GM12874 (cell line): ENCODE data around the gene VCL.

ENCODE experiments used
- TF ChIP-seq, protein P1 (sequence below): IDR thresholded peaks from 2 replicates; pipeline ENCODE4 v1.5.1; 2011; ENCODE audit warnings: low read depth, mild to moderate bottlenecking, control low read depth, low read length, moderate library complexity; ENCODE audit not compliant: insufficient read depth

VCL gene

DNA sequence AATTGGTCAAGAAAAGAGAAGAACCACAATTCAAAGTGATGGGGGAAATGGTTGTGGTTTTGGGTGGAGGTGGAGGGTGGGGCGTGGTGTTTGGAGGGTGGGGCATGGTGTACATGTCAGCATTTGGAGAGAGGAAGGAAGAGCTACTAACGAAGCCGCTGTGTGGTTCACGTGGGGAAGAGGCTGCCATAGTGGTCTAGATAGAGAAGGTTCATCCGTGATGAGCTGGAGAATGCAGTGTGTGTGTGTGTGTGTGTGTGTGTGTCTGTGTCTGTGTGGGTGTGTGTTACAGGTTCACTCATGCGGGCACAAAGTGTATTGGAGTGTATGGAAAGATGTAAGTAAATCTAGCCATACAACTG, 6.1 kb upstream of the VCL start:
- TF ChIP-seq, protein P1, sequence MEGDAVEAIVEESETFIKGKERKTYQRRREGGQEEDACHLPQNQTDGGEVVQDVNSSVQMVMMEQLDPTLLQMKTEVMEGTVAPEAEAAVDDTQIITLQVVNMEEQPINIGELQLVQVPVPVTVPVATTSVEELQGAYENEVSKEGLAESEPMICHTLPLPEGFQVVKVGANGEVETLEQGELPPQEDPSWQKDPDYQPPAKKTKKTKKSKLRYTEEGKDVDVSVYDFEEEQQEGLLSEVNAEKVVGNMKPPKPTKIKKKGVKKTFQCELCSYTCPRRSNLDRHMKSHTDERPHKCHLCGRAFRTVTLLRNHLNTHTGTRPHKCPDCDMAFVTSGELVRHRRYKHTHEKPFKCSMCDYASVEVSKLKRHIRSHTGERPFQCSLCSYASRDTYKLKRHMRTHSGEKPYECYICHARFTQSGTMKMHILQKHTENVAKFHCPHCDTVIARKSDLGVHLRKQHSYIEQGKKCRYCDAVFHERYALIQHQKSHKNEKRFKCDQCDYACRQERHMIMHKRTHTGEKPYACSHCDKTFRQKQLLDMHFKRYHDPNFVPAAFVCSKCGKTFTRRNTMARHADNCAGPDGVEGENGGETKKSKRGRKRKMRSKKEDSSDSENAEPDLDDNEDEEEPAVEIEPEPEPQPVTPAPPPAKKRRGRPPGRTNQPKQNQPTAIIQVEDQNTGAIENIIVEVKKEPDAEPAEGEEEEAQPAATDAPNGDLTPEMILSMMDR = no peak

DNA sequence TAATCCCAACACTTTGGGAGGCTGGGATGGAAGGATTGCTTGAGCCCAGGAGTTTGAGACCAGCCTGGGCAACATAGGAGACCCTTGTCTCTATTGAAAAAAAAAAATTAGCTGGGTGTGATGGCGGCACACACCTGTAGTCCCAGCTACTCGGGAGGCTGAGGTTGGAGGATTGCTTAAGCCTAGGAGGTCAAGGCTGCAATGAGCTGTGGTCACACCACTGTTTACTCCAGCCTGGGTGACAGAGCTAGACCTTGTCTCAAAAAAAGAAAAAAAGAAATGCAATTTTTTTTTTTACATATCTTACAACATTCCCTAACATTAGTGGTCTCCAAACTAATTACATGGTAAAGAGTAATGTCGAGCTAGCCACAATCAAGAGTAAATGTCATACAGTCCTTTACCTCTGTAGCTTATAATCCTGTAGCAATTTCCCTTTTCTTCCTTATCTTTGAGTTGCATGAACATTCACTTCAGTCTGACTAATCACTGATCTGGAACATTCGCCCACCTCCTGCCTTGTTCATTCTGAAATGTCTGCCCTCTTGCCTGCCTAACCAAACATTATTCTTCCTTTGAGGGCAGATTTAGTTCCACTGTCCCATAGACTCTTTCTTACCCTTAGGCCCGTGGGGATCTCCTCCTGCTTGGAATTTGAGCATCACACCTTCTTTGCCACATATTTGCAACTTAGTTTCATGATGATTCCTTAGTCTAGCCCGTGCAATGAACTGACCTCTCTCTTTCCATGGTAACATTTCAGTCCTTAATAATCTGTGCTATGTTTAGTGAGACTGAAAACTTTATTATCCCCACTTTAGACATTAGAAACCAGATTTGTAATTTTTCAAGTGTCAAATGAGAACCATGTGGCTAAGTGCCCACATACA, 4.8 kb upstream of the VCL start:
- TF ChIP-seq, protein P1 = no peak

DNA sequence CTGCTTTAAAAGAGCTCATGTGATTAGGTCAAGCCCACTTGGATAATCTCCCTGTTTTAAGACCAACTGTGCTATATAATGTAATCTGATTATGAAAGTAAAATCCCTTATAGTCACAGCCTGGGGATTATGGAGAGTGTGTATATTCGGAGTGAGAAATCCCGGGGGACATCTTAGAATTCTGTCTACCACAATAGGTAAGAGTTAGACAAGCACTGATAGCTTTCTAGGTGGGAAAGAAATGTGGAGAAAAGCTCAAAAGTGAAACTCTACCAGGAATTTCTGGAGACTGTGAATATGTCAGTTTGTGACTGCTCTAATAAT, 2.9 kb upstream of the VCL start:
- TF ChIP-seq, protein P1 = no peak

DNA sequence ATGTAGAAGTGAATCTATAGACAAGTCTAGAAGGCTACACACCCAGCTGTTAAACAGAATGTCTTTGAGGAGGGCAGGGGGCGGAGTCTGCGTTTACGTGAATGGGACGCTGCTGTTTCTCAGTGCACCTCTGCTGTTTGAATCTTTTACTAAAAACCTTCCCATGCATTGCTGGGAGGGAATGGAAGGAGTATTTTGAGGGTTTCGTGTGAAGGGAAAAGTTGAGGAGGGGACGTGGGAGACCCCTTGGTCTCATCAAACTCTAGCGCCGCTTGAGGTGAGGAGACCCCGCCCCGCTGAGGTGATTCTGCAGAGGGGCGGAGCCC, 492 bp upstream of the VCL start:
- TF ChIP-seq, protein P1 = no peak

DNA sequence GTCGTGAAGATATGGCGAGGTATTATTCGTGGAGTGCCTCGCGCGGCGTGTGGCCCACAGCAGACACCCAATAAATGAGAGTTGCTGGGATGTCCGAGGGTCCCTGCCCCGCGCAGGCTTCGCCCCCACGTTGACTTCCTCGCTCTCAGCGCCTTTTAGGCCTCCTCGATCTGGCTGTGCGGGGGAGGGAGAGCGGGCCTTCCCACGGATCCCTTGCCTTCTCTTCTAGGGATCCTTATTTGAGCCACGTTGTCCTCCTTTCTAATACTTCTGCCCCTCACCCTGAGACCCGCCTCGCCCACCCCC, 660 bp downstream of the VCL start:
- TF ChIP-seq, protein P1 = no peak

DNA sequence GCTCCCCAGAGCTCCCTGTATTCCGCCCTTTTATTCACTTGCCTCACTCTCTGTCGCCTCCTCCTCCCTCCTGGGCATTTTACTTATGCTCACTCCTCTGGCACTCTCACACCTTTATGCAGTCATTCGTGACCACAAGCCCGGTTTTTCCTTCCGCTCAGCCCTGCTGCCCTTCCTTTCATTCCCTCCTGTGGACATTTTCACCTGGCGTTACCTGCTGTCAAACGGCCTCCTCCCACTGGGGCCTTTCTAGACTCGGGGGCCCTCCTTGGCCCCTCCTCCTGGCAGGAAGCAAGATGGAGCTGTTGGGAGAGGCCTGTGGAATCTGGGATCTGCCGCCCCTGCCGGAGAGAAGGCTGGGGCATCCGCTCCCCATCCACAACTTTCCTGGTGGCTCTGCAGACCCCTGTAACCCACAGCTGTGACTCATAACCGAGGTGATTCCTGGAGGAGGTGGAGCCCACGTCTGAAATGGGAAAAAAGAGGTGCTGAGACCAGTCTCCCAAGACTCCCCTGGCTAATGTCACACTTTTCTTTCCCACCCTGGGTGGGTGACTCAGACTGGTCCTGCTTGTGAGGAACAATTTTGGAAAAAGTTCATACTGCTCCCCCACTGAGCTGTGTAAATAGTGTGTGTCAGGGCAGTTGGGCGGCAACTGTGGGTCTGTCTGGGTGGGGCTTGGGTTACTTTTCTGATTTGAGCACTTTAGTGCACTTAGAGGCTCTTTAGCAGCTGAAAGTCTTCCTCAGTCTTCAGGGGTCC, 1.2 kb downstream of the VCL start:
- TF ChIP-seq, protein P1 = no peak

DNA sequence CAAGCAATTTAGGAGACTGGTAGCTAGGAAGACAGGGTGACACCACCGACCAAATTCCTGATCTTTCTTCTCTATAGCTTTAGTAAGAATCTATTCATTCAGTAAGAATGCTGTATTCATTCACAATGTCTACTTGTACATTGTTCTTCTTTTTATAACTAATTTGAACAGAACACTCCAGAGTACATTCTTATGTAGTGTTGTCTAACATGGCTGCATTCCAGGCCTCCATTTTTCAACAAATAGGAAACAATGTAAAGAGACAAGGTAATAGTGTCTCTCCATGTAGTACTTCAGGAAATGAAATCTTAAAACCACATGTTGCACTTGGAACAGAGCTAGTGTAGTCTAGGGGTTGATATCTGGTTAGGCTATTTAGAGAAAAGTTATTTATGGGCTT, 1.8 kb downstream of the VCL start:
- TF ChIP-seq, protein P1 = no peak
